Measurements from ENCODE around the gene DAZ4. TPM values are rescaled to one million over a fixed set of nuclear protein-coding genes. Genes with fewer than 3 reads are reported as not detected.
"Not testable (repeated sequence)": the region's sequence is repeated elsewhere in the genome, so short reads cannot be mapped to it uniquely, and the experiment has no call there.

DAZ4 gene, protein sequence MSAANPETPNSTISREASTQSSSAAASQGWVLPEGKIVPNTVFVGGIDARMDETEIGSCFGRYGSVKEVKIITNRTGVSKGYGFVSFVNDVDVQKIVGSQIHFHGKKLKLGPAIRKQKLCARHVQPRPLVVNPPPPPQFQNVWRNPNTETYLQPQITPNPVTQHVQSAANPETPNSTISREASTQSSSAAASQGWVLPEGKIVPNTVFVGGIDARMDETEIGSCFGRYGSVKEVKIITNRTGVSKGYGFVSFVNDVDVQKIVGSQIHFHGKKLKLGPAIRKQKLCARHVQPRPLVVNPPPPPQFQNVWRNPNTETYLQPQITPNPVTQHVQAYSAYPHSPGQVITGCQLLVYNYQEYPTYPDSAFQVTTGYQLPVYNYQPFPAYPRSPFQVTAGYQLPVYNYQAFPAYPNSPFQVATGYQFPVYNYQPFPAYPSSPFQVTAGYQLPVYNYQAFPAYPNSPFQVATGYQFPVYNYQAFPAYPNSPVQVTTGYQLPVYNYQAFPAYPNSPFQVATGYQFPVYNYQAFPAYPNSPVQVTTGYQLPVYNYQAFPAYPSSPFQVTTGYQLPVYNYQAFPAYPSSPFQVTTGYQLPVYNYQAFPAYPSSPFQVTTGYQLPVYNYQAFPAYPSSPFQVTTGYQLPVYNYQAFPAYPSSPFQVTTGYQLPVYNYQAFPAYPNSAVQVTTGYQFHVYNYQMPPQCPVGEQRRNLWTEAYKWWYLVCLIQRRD
- not detected for total RNA-seq

DNA sequence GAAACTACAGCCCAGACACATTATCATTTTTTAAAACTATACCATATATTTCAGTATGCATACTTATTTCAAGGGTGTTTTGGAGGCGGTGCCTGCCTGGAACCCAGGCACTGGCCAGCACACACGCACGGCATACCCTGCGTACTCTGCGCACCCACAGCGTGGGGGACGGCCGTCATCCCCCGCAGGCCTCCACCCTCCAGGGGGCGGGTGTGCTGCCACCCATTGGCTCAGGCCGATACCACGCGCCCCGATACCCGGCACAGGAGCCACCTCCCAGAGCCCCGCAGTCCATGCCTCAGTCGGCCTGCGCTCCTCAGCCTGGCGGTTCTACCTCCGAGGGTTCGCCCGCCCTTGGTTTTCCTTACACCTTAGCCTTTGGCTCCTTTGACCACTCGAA is at the start of gene DAZ4:
DAZ4 (plus strand) TSS at position 301 of the 400 bp plus-strand sequence. CDS start 208 bp downstream, outside the sequence.
- H3K36me3 ChIP-seq; H3K9me3 ChIP-seq; H3K4me3 ChIP-seq; H3K27ac ChIP-seq; DNase-seq (ENCODE audit: low spot score in 2 of 2); H3K4me1 ChIP-seq; H3K27me3 ChIP-seq: not testable (repeated sequence)
- WGBS, 2 donors = no CpG with 5 or more reads among the region's 23 CpGs

DNA sequence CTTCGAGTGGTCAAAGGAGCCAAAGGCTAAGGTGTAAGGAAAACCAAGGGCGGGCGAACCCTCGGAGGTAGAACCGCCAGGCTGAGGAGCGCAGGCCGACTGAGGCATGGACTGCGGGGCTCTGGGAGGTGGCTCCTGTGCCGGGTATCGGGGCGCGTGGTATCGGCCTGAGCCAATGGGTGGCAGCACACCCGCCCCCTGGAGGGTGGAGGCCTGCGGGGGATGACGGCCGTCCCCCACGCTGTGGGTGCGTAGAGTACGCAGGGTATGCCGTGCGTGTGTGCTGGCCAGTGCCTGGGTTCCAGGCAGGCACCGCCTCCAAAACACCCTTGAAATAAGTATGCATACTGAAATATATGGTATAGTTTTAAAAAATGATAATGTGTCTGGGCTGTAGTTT is 20.4 kb upstream of the DAZ4 start, which contains the start of gene DAZ3:
DAZ3 (minus strand) TSS at position 101 of the 400 bp plus-strand sequence. CDS start 208 bp downstream, outside the sequence.
- H3K36me3 ChIP-seq; DNase-seq (ENCODE audit: low spot score in 2 of 2); H3K27ac ChIP-seq; H3K4me3 ChIP-seq; H3K4me1 ChIP-seq; H3K27me3 ChIP-seq; H3K9me3 ChIP-seq: not testable (repeated sequence)
- no CpG with 5 or more reads among the region's 23 CpGs for WGBS, 2 donors

DNA sequence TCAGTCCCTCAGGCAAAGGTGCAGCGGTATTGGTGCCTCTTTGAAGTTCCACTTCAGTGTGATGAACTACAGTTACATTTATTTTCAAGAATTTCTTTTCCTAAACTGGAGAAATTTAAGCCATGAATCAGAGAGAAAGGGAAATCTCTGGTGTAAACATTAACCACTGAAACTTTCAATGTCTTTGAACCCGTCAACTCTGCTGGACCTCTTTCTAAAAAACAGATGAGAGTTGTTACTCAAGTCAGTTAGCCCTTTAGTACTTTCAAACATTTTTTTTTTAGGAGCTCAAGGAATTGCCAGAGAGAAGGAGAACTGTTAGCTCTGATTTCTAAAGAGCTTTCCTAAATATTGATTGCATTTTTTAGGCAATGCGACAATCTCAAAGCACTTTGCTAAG is 11.9 kb upstream of the DAZ4 start:
- H3K27ac ChIP-seq; H3K36me3 ChIP-seq; H3K4me3 ChIP-seq; H3K27me3 ChIP-seq; H3K4me1 ChIP-seq; DNase-seq (ENCODE audit: low spot score in 2 of 2); H3K9me3 ChIP-seq: not testable (repeated sequence)
- no CpG with 5 or more reads among the region's 3 CpGs for WGBS, 2 donors

DNA sequence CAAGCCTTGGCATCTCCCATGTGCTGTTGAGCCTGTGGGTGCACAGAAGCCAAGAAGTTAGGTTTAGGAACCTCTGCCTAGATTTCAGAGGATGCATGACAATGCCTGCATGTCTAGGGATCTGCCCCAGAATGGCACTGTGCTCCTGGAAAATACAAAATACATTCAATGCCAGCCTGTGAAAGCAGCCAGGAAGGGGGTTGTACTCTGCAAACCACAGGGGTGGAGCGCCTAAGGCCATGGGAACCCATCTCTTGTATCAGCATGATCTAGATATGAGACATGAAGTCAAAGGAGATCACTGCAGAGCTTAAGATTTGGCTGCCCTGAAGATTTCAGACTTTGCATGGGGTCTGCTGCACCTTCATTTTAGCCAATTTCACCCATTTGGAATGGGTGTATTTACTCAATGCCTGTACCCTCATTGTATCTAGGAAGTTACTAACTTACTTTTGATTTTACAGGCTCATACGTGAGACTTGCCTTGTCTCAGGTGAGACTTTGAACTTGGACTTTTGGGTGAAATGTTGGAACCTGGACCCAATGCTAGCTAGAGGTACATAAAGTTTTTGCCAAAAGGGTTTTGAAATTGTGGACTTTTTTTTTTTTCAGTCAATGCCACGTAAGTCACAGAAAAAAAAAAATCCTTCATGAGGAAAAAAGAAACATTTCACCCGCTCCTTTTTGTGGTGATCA is 9.4 kb upstream of the DAZ4 start:
- 63% methylated on average over 2 of the region's 4 CpGs; no CpG with 5 or more reads in 1 of the 2 donors for WGBS, 2 donors
- H3K4me1 ChIP-seq; H3K27me3 ChIP-seq; H3K4me3 ChIP-seq; H3K36me3 ChIP-seq; DNase-seq (ENCODE audit: low spot score in 2 of 2); H3K27ac ChIP-seq; H3K9me3 ChIP-seq: not testable (repeated sequence)

DNA sequence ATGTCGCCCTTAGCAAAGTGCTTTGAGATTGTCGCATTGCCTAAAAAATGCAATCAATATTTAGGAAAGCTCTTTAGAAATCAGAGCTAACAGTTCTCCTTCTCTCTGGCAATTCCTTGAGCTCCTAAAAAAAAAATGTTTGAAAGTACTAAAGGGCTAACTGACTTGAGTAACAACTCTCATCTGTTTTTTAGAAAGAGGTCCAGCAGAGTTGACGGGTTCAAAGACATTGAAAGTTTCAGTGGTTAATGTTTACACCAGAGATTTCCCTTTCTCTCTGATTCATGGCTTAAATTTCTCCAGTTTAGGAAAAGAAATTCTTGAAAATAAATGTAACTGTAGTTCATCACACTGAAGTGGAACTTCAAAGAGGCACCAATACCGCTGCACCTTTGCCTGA is 8.7 kb upstream of the DAZ4 start:
- H3K27me3 ChIP-seq; DNase-seq (ENCODE audit: low spot score in 2 of 2); H3K4me1 ChIP-seq; H3K27ac ChIP-seq; H3K36me3 ChIP-seq; H3K4me3 ChIP-seq; H3K9me3 ChIP-seq: not testable (repeated sequence)
- no CpG with 5 or more reads among the region's 4 CpGs for WGBS, 2 donors

Other genes starting within 250 kb of the DAZ4 start
- gene BPY2B, start 215.9 kb upstream of the DAZ4 start, total RNA-seq = not detected
- gene DAZ3, start 20.5 kb upstream of the DAZ4 start, total RNA-seq = not detected
- gene BPY2C, start 218.2 kb downstream of the DAZ4 start, total RNA-seq = not detected

Data from tibial nerve (tissue), 4 donors.